Measurements from ENCODE around the gene PPM1K.

PPM1K gene

DNA sequence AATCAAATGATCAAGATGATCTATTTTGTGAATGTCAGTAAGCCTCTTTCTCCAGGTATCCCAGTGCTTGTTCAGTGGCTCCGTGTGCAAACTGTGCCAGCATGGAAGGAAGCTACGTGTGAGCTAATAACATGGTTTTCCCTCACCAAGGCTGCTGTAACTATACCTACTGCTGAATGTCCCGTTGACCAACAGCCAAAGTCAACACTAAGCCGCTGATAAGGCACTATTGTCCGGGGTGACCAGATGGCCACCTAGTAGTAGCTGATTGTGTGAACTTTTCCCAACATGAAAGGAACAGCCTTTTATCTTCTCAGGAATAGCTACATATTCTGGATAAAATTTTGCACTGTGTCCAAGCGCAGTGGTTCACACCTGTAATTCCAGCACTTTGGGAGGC lies 68.0 kb downstream of the PPM1K start:
- no peak for DNase-seq

DNA sequence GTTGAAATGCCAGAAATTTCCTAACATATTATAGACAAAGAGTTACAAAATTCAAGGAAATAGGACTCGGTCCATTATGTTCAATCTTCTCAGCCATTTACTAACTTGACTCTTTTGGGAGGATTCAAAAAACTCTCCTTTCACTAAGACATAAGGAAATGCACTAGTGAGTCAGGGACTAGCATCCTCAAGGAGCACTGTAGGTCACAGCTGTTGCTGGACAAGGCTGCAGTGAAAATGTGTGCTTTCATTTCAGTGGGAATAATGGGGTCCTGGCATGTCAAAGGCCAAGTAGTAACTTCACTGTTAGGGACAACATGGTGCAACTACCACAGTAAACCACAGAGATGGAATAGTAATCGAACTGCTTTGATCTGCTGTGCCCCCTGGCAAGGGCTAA lies 69.0 kb downstream of the PPM1K start:
- DNase-seq: no peak

DNA sequence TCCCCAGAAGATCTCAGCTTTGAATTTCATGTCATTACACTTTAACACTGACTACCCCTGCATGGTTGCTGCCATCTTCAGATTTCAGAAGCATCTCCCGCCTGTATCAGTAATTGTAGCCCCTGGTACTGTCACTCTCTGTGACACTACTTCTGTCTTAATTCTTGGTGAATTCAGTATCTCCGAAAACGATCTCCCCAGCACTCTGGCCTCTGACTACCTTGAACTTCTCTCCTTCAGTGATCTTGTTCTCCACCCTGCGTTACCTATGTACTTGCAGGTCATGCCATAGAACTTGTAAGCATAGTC lies 72.2 kb downstream of the PPM1K start:
- DNase-seq: no peak

- no peak for DNase-seq
These were observed 72.7 kb downstream of the PPM1K start for GRCh38 chr4:88211473-88212252.

DNA sequence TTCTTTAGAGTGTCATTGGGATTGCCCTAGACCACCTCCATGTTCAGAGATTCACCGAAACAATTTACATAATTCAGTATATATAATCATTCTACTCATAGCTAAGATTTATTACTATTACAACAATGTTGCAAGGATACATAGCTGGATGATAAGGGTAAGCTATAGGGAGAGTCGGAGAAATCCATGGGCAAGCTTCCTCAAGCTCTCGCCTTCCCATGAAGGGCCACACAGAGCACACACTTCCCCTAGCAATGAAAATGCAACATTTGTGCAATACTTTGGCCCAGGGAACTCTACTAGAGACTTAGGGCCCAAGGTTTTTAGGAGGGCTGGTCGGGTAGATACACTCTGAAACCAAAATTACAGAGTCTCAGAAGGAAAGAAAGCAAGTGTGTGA lies 76.2 kb downstream of the PPM1K start:
- no peak for DNase-seq

All from NCI-H2107 (cell line).